ENCODE data around the gene NT5C1A.

The NT5C1A gene

GRCh38 chr1:39637361-39637760, 34.5 kb downstream of the NT5C1A start:
- no peak for DNase-seq (ENCODE audit: low read depth in 2 of 2)

- no peak for DNase-seq (ENCODE audit: low read depth in 2 of 2)
Measured at GRCh38 chr1:39635871-39636210, 36.1 kb downstream of the NT5C1A start.

- no peak for DNase-seq (ENCODE audit: low read depth in 2 of 2)
Measured at GRCh38 chr1:39635205-39635870, 36.6 kb downstream of the NT5C1A start.

DNA sequence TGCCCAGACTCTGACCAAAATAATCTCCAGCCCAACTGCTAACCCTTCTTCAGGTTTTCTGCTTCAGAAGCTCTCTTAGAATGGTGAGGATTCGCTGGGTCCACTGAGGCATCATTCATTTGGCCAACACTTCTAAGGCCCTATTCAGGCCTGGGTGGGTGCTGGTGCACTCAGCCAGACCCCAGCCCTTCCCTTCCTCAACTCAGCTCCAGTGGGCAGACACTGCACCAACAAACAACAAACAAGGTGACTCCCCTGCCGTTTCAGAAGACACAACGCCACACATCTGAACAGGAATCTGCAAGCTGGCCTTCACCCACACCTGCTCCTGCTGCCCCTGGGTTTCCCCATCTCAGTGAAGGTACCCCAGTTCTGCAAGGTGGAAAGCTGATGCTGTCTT, 38.5 kb downstream of the NT5C1A start:
- no peak for DNase-seq (ENCODE audit: low read depth in 2 of 2)

- no peak for DNase-seq (ENCODE audit: low read depth in 2 of 2)
Measured at GRCh38 chr1:39632682-39633417, 39.1 kb downstream of the NT5C1A start.

- no peak for DNase-seq (ENCODE audit: low read depth in 2 of 2)
Measured at GRCh38 chr1:39632323-39632681, 39.6 kb downstream of the NT5C1A start.

GRCh38 chr1:39631361-39632322, 40.3 kb downstream of the NT5C1A start:
- peak in 1 of 2 donors; percentile 18 for DNase-seq (ENCODE audit: low read depth in 2 of 2)

DNA sequence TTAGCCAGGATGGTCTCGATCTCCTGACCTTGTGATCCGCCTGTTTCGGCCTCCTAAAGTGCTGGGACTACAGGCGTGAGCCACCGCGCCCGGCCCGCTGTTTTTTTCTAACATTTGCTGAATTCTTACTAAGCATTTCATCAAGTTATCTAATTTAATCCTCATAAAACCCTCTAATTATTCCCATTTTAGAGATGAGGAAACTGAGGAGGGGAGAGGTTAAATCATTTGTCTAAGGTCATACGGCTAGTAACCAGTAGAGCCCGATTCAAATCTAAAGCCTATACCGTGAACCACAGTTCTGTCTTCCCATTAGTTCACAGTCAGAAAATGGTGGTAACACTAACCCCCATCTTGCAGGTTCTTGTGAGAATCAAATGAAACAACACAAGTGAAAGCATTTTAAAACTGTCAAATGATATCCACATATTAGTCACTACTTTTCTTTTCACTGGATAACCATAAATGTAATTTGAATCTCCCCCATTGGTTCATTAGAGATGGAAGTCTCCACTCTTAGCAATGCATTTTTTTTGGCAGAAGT, 43.0 kb downstream of the NT5C1A start:
- DNase-seq (ENCODE audit: low read depth in 2 of 2), result no peak

DNA sequence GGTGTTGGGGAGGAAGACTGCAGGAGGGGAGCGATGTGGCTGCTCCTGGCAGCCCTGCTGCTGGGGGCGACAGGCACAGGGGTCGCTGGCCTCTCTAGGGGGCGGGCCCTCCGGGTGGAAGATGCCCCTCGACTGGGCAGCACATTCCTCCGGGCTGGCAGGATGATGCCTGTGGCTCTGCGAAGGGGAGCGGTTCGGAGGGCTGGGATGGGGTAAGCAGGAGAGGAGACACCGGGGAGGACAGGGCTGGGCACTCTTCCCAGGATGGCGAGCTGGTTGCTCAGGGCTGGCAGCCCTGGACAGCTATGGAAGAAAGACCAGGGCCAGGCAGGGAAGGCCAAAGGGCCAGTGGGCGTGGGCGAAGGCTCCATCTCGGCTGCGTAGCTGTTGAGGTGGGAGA, 45.3 kb downstream of the NT5C1A start:
- no peak for DNase-seq (ENCODE audit: low read depth in 2 of 2)

DNA sequence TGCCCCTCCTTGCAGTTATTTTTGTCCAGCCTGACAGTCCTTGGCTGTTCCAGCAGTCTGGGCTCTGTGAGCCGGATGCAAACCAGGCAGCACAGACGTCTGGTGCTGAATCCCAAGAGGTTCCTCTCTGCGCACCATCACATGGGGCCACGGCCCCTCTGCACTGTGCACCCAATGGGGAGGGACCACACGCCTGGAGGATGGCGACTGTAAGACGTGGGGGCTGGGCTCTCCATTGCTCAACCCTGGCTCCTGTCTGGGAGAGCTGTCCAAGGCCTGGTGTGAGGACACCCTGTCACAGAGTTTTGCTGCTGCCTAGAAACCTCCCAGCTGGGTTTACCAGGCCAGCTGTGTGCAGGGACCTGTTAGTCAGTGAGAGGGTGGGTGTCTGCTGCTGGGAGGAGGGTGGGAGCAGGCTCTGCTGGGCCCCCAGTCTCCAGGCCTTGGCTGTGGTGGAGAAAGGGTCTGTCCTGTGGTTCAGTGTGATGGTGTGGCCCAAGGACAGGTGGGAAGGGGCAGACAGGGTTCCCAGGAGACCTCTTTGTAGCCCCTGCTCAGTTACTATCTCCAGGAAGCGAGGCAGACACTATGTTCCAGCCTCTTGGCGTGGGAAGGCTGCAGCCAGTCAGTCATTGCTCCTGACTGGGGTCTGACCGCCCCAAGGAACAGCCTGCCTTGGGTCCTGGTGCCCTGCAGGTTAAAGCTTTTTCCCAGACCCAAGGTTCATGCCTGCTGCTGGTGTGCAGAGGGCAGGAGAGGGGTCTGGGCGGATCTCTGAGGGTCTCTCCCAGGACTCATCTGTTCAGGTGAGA, 46.2 kb downstream of the NT5C1A start:
- DNase-seq (ENCODE audit: low read depth in 2 of 2), result no peak

GRCh38 chr1:39625009-39625408, 46.9 kb downstream of the NT5C1A start:
- DNase-seq (ENCODE audit: low read depth in 2 of 2), result no peak

- DNase-seq (ENCODE audit: low read depth in 2 of 2), result no peak
Measured at GRCh38 chr1:39623053-39623452, 48.9 kb downstream of the NT5C1A start.

DNA sequence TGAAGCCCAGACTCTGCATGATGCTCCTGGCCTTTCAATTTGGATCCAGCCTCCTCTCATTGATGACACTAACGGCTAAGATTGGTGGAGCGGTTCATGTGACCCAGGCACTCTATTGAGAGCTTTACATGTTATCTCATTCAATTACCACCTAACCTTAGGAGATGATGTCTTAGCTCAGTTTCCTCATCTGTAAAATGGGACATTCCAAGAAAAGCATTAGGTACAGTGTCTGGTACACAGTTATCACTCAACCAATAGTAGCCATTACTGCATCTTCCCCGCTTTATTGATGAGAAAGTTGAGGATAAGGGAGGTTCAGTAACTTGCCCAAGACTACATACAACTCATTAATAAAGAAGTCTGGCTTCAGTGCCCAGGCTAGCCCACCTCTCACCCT, 49.5 kb downstream of the NT5C1A start:
- DNase-seq (ENCODE audit: low read depth in 2 of 2), result no peak

DNA sequence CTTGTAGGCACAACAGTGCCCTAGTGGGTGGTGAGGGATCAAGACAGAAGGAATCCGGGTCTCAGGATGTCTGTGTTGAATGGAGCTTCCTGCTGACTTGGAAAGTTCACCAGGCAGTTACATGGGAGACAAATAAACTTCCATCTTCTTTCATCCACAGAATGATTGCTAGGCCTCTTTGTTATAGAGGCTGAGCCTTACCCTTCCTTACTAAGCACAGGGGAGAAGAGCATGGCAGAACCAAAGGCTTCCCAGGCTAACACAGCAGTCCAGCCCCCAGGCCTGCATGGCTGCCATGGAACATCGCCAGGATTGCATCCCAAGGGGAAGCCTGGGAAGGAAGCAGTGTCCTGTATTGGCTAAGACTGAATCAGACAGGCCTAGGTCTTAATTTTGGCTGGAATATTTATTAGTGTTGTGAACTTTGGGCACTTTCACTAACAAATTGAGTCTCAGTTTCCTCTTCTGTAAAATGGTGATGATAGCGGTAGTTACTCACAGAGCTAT, 51.2 kb downstream of the NT5C1A start:
- DNase-seq (ENCODE audit: low read depth in 2 of 2), result no peak

- no peak for DNase-seq (ENCODE audit: low read depth in 2 of 2)
Measured at GRCh38 chr1:39617488-39618049, 54.3 kb downstream of the NT5C1A start.

DNA sequence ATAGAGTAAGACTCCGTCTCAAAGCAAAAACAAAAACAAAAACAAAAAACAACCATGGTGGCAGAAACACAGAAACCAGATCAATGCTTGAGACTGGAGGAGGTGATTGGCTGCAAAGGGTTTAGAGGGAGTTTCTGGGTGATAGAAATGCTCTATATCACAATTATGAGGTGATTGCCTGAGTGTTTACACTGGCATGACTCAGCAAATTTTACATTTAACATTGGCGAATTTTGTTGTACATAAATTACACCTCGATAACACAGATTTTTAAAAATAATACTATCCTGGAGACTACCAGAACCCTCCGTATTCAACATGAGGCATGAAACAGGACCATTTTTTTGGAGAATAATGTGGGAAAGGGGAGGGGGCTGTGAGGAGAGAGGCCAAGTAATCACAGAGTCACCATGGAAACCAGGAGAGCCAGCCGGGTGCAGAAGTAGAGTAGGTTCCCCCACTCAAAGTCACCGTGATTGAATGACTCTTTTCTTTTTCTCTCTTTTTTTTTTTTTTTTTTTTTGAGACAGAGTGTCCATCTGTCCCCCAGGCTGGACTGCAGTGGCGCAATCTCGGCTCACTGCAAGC, 56.7 kb downstream of the NT5C1A start:
- DNase-seq (ENCODE audit: low read depth in 2 of 2), result no peak

- DNase-seq (ENCODE audit: low read depth in 2 of 2), result no peak
Measured at GRCh38 chr1:39614488-39614887, 57.4 kb downstream of the NT5C1A start.

- no peak for DNase-seq (ENCODE audit: low read depth in 2 of 2)
Measured at GRCh38 chr1:39613250-39613649, 58.7 kb downstream of the NT5C1A start.

GRCh38 chr1:39609618-39610331, 62.1 kb downstream of the NT5C1A start:
- peak; percentile 67 to 74 for DNase-seq (ENCODE audit: low read depth in 2 of 2)

Measured in stimulated activated CD8-positive, alpha-beta memory T cell treated with anti-CD3 and anti-CD28 coated beads, Interleukin-15, amount 100 ng/mL, for 48 hours (primary cell).